GM23248 (cell line): Measurements from ENCODE around the gene LFNG. TPM values are rescaled to one million over a fixed set of nuclear protein-coding genes. Genes with fewer than 3 reads are reported as not detected.
A peak's percentile ranks its signal among the peaks of the same experiment; 100 is the strongest.

Source experiments
- DNase-seq: peaks from one replicate; pipeline ENCODE4 v3.0.0-alpha.2; 2015
- H2AFZ ChIP-seq: fragments of 200-600 bp; sonication (generic); 2 replicates; pipeline ENCODE4 v1.6.1; 2016; ENCODE audit warnings: antibody characterized with exemption
- H3F3A ChIP-seq: fragments of 200-600 bp; sonication (generic); 2 replicates; pipeline ENCODE4 v1.6.1; 2016; ENCODE audit warnings: mild to moderate bottlenecking, antibody characterized with exemption, mixed run types; ENCODE audit not compliant: insufficient read depth
- H3K27ac ChIP-seq: fragments of 200-600 bp; sonication (generic); 2 replicates; pipeline ENCODE4 v1.5.1; 2016; ENCODE audit warnings: mild to moderate bottlenecking
- H3K27me3 ChIP-seq: fragments of 200-600 bp; sonication (generic); replicated peaks from 2 replicates; pipeline ENCODE4 v1.6.1; 2016; ENCODE audit warnings: mild to moderate bottlenecking; ENCODE audit not compliant: insufficient read depth
- H3K36me3 ChIP-seq: fragments of 200-600 bp; sonication (generic); 2 replicates; pipeline ENCODE4 v1.6.1; 2016; ENCODE audit warnings: low read depth, mild to moderate bottlenecking
- H3K4me1 ChIP-seq: fragments of 200-600 bp; sonication (generic); 2 replicates; pipeline ENCODE4 v1.6.1; 2016; ENCODE audit warnings: mild to moderate bottlenecking; ENCODE audit not compliant: insufficient read depth
- H3K4me2 ChIP-seq: fragments of 200-600 bp; sonication (generic); one replicate; pipeline ENCODE4 v1.6.1; 2016; ENCODE audit warnings: mild to moderate bottlenecking; ENCODE audit not compliant: unreplicated experiment
- H3K4me3 ChIP-seq: fragments of 200-600 bp; sonication (generic); 2 replicates; pipeline ENCODE4 v1.5.1; 2016; ENCODE audit warnings: mild to moderate bottlenecking
- H3K79me2 ChIP-seq: fragments of 200-600 bp; sonication (generic); 2 replicates; pipeline ENCODE4 v1.6.1; 2016; ENCODE audit warnings: mild to moderate bottlenecking; ENCODE audit not compliant: insufficient read depth
- H3K9ac ChIP-seq: fragments of 200-600 bp; sonication (generic); 2 replicates; pipeline ENCODE4 v1.6.1; 2016; ENCODE audit warnings: mild to moderate bottlenecking
- H3K9me2 ChIP-seq: fragments of 200-600 bp; sonication (generic); 2 replicates; pipeline ENCODE4 v1.6.1; 2016; ENCODE audit warnings: mixed run types, mild to moderate bottlenecking, moderate library complexity; ENCODE audit not compliant: insufficient read depth
- H3K9me3 ChIP-seq: fragments of 200-600 bp; sonication (generic); one replicate; pipeline ENCODE4 v1.6.1; 2017; ENCODE audit warnings: low read depth
- H4K20me1 ChIP-seq: fragments of 200-600 bp; sonication (generic); 2 replicates; pipeline ENCODE4 v1.6.0; 2016; ENCODE audit not compliant: insufficient read depth
- EZH2 ChIP-seq: fragments of 200-600 bp; sonication (generic); IDR thresholded peaks from 2 replicates; pipeline ENCODE4 v1.6.1; 2018; ENCODE audit warnings: antibody characterized with exemption, mild to moderate bottlenecking; ENCODE audit not compliant: insufficient read depth, poor library complexity, severe bottlenecking
- EZH2phosphoT487 ChIP-seq: fragments of 200-600 bp; sonication (generic); IDR thresholded peaks from 2 replicates; pipeline ENCODE4 v1.6.1; 2018; ENCODE audit warnings: antibody characterized with exemption, moderate library complexity, mild to moderate bottlenecking, low read depth; ENCODE audit not compliant: insufficient read depth
- WGBS, 2 experiments: methylation state at CpG; one replicate each; pipeline ENCODE4 v1.1.6; 2015 to 2017; ENCODE audit warnings: low lambda C conversion rate in 2 of 2, low coverage in 1 of 2; ENCODE audit errors: missing lambda C conversion rate in 2 of 2; 5-methylcytosine and 5-hydroxymethylcytosine counted together
- in situ Hi-C: fragments of 300-500 bp; cut with MboI; formaldehyde crosslinking; loops from 2 replicates; pipeline ENCODE4 v1.15.0; 2020
- polyA plus RNA-seq: library from polyadenylated mRNA; unstranded; fragments of >200 nt; fragmentation: Nextera tagmentation; extraction: Ambion mirVana; gene quantifications from 2 replicates; pipeline ENCODE4 v1.2.1, GENCODE V29; 2016
- total RNA-seq: library from RNA; depleted of rRNA; stranded (reverse); fragments of >200 nt; shearing (Covaris generic); gene quantifications from 2 replicates; pipeline ENCODE4 v1.2.3, GENCODE V29; 2014

Gene LFNG
- total and polyA plus RNA-seq, 2 experiments from 2014 or later = 0.18 to 3.6 TPM

DNA sequence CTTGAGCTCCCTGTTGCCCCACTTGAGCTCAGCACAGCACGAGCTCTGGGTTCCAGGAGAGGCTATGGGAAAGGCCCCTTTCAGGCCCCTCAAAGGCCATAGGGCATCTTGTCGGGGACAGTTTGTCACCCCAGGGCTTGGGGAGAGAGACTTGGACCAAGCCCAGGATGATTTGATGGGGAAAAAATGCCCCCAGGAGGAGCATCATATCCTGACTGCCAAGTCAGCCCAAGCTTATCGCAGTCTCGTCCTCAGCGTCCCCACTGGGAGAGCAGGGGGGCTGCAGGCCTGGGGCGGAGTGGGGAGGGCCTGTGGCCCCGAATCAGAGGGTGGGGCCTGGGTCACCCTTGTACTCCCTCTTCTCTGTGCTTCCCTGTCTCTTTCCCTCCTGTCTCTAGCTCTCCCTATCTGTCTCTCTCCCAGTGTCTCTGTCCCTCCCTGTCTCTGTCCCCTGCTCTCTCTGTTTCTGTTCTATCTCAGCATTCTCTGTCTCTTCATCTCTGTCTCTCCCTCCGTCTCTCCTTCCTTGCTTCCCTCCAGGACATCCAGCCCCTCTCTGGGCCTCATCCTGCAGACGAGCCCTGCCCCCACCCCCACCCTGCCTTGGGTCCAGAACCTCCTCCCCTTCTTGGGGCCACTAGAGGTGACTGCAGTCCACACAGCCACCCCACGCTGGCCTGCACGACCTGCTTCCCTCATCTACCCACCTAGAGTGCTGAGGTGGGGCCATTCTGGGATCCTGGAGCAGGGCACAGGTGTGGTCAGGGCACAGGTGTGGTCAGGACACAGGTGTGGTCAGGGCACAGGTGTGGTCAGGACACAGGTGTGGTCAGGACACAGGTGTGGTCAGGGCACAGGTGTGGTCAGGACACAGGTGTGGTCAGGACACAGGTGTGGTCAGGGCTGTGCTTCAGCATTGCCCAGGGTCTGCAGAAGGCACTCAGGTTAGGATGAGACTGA lies 26.1 kb upstream of the LFNG start:
- Histone ChIP-seq H3K4me1 (0 out of 2 replicates have a peak, but pooled peaks cover 9% of the 10 kb centered on the region), H3K27ac (no peak overlapping the region), H3K9me2 (no peaks in the 10 kb centered on the region), H3K9me3 (no peaks in the 10 kb centered on the region), H3K4me2 (no peak overlapping the region), H3F3A (peaks cover under 1% of the 10 kb centered on the region; the same call in 1 of the 2 replicates), H3K4me3 (no peak overlapping the region), H3K79me2 (no peaks in the 10 kb centered on the region), H3K9ac (no peak overlapping the region), H2AFZ (no peak overlapping the region), H4K20me1 (no peaks in the 10 kb centered on the region), H3K27me3 (no peaks in the 10 kb centered on the region), H3K36me3 (no peaks in the 10 kb centered on the region)
- WGBS, 2 experiments = 35 to 37% methylated on average over 9 to 11 of the region's 11 CpGs
- DNase-seq = peak; percentile 60
- in situ Hi-C loops = no loop called here
- no peak for TF ChIP-seq EZH2
- no peak for TF ChIP-seq EZH2phosphoT487

- no peak overlapping the region for H3K4me3 ChIP-seq
- TF ChIP-seq EZH2phosphoT487 = no peak
- no peak for TF ChIP-seq EZH2
- H3K27me3 ChIP-seq = no peaks in the 10 kb centered on the region
- no peaks in the 10 kb centered on the region for H3F3A ChIP-seq
- H3K4me2 ChIP-seq = no peak overlapping the region
- no peaks in the 10 kb centered on the region for H3K36me3 ChIP-seq
- H3K27ac ChIP-seq = no peak overlapping the region
- H4K20me1 ChIP-seq = no peaks in the 10 kb centered on the region
- WGBS, 2 experiments = 54% methylated on average over 26 to 27 of the region's 32 CpGs
- H3K9me3 ChIP-seq = no peaks in the 10 kb centered on the region
- 0 out of 2 replicates have a peak, but pooled peaks cover 6% of the 10 kb centered on the region for H3K4me1 ChIP-seq
- no peak overlapping the region for H3K9ac ChIP-seq
- no peaks in the 10 kb centered on the region for H3K9me2 ChIP-seq
- H3K79me2 ChIP-seq = no peaks in the 10 kb centered on the region
- in situ Hi-C loops = no loop called here
- no peak overlapping the region for H2AFZ ChIP-seq
- DNase-seq = no peak
Observed at GRCh38 chr7:2494191-2495130, 25.1 kb upstream of the LFNG start.

DNA sequence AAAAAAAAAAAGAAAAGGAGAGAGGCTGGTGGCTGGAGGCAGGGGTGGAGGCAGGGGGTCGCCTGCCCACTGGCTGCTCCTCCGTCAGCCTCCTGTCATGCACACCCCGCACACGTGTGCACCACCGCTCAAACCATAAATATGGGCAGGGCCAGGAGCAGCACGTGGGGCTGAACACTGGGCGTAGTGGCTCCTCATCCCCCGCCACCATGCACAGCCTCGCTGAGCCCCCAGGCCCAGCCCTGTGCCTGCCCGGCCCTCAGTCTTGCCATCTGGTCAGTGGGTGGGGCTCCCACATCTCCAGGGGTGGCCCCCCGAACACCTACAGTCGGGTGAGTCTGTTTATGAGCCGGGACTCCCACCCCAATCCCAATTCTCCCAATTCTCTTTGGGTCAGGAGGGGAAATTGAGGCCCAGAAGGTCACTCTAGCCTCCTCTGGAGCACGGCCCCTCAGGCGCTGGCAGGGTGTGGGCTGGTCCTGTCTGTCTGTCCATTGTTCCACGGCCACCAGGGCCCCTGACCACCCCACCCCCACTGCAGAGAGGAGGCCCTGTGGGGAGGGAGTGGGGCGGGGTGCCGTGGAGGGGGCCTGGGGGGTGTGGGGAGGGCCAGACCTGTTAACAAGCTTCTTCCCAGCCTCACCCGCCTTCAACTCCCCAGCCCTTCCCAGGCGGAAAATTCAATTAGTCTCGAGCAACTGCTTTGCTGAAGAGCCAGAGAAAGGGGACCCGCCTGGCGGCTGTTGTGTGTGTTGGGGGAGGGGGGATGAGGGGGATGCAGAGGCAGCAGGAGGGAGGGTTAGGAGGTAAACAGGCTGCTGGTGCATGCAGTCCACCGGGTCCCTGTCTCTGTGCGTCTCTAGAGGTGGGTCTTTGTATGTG lies 23.9 kb upstream of the LFNG start:
- Histone ChIP-seq H3K36me3 (no peaks in the 10 kb centered on the region), H3K79me2 (no peaks in the 10 kb centered on the region), H3K4me3 (no peak overlapping the region), H3K9me3 (no peaks in the 10 kb centered on the region), H4K20me1 (no peaks in the 10 kb centered on the region), H3K27ac (no peak overlapping the region), H2AFZ (no peak overlapping the region), H3F3A (no peaks in the 10 kb centered on the region), H3K27me3 (no peaks in the 10 kb centered on the region), H3K9me2 (no peaks in the 10 kb centered on the region), H3K4me2 (no peak overlapping the region), H3K4me1 (0 out of 2 replicates have a peak, but pooled peaks cover 6% of the 10 kb centered on the region), H3K9ac (no peak overlapping the region)
- TF ChIP-seq EZH2 = no peak
- no peak for TF ChIP-seq EZH2phosphoT487
- no peak for DNase-seq
- in situ Hi-C loops = no loop called here
- WGBS, 2 experiments = 54 to 62% methylated on average over 13 to 25 of the region's 25 CpGs
